Measurements from ENCODE around the gene LPP. TPM values are rescaled to one million over a fixed set of nuclear protein-coding genes. Genes with fewer than 3 reads are reported as not detected.
A peak's percentile ranks its signal among the peaks of the same experiment; 100 is the strongest.

LPP gene
- total and polyA plus RNA-seq, 5 donors = 14.5 to 205 (median 159) TPM

- no peaks in the 10 kb centered on the region for H3K9me3 ChIP-seq (ENCODE audit: control insufficient read depth, low read length)
- 84% methylated on average over 1 of the region's 1 CpG for WGBS
- DNase-seq = no peak
- no peak for ATAC-seq
- no peaks in the 10 kb centered on the region for H3K27me3 ChIP-seq (ENCODE audit: control insufficient read depth, insufficient read depth)
- H3K27ac ChIP-seq (ENCODE audit: low read length) = no peak overlapping the region
- no peaks in the 10 kb centered on the region for H3K4me1 ChIP-seq (ENCODE audit: control insufficient read depth, insufficient read depth, low read length)
- no peak overlapping the region for H3K4me3 ChIP-seq (ENCODE audit: low read length)
- intact Hi-C loops (cut with DNase I) = no loop called here
These were observed 249.4 kb downstream of the LPP start for GRCh38 chr3:188403404-188403803.

- no peak for ATAC-seq
- no peaks in the 10 kb centered on the region for H3K27me3 ChIP-seq (ENCODE audit: control insufficient read depth, insufficient read depth)
- DNase-seq = no peak
- H3K4me3 ChIP-seq (ENCODE audit: low read length) = no peak overlapping the region
- no peak overlapping the region for H3K27ac ChIP-seq (ENCODE audit: low read length)
- intact Hi-C loops (cut with DNase I) = no loop called here
- WGBS = 97% methylated on average over 4 of the region's 4 CpGs
- no peaks in the 10 kb centered on the region for H3K4me1 ChIP-seq (ENCODE audit: control insufficient read depth, insufficient read depth, low read length)
- no peaks in the 10 kb centered on the region for H3K9me3 ChIP-seq (ENCODE audit: control insufficient read depth, low read length)
These were observed 250.2 kb downstream of the LPP start for GRCh38 chr3:188404124-188404523.

DNA sequence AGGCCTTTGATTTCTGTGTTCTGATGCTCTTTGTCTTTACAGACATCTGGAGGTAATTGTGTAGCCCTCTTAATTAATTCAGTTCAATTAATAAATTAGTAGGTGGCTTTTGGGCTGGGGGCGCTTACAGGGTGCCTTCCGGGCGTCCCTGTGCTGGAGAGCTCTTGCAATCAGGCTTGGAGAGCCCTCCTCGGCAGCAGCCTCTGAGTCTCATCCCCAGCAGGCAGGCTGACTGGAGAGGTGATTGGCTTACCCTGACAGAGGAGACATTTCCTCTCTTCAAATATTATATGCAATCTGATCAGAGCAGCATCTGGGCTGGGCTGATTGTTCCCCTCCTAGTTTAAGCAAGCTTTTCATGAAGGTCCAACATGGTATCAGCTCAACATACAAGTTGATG, 250.7 kb downstream of the LPP start:
- no peak overlapping the region for H3K4me3 ChIP-seq (ENCODE audit: low read length)
- intact Hi-C loops (cut with DNase I) = no loop called here
- H3K27me3 ChIP-seq (ENCODE audit: control insufficient read depth, insufficient read depth) = no peaks in the 10 kb centered on the region
- no peak for DNase-seq
- H3K4me1 ChIP-seq (ENCODE audit: control insufficient read depth, insufficient read depth, low read length) = no peaks in the 10 kb centered on the region
- H3K9me3 ChIP-seq (ENCODE audit: control insufficient read depth, low read length) = no peaks in the 10 kb centered on the region
- WGBS = 95% methylated on average over 4 of the region's 4 CpGs
- no peak overlapping the region for H3K27ac ChIP-seq (ENCODE audit: low read length)
- ATAC-seq = no peak

- Histone ChIP-seq H3K9me3 (ENCODE audit: control insufficient read depth, low read length) (no peaks in the 10 kb centered on the region), H3K4me3 (ENCODE audit: low read length) (no peak overlapping the region), H3K27me3 (ENCODE audit: control insufficient read depth, insufficient read depth) (no peaks in the 10 kb centered on the region), H3K4me1 (ENCODE audit: control insufficient read depth, insufficient read depth, low read length) (no peaks in the 10 kb centered on the region), H3K27ac (ENCODE audit: low read length) (no peak overlapping the region)
- DNase-seq (no peak), ATAC-seq (no peak)
- intact Hi-C loops (cut with DNase I) = no loop called here
- 71% methylated on average over 6 of the region's 6 CpGs for WGBS
These were observed 253.4 kb downstream of the LPP start for GRCh38 chr3:188407158-188407880.

- Histone ChIP-seq H3K4me3 (ENCODE audit: low read length) (no peak overlapping the region), H3K4me1 (ENCODE audit: control insufficient read depth, insufficient read depth, low read length) (peaks cover 2% of the 10 kb centered on the region), H3K27ac (ENCODE audit: low read length) (no peak overlapping the region), H3K9me3 (ENCODE audit: control insufficient read depth, low read length) (no peaks in the 10 kb centered on the region), H3K27me3 (ENCODE audit: control insufficient read depth, insufficient read depth) (no peaks in the 10 kb centered on the region)
- ATAC-seq = no peak
- DNase-seq = no peak
- intact Hi-C loops (cut with DNase I) = no loop called here
- 85% methylated on average over 3 of the region's 3 CpGs for WGBS
These were observed 254.9 kb downstream of the LPP start for GRCh38 chr3:188408831-188409230.

DNA sequence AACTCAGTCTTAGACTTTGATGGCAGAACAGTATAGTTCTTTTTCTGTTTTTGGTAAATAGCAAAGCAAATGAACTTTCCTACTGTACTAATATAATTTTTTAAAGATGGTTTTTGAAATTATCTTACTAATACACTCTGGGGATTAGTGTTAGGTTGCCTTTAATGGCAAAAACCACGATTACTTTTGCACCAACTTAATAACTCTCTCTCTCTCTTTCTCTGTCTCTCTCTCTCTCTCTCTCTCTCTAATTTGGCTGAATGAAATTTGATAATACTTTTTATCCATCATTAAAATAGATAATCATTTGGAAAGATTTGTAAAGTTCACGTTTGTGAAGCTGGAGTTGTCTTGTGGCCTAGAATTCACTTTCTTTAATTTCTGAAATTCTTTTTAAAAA, 257.8 kb downstream of the LPP start:
- intact Hi-C loops (cut with DNase I) = no loop called here
- Histone ChIP-seq H3K27me3 (ENCODE audit: control insufficient read depth, insufficient read depth) (no peaks in the 10 kb centered on the region), H3K9me3 (ENCODE audit: control insufficient read depth, low read length) (no peaks in the 10 kb centered on the region), H3K4me3 (ENCODE audit: low read length) (no peak overlapping the region), H3K4me1 (ENCODE audit: control insufficient read depth, insufficient read depth, low read length) (peaks cover 3% of the 10 kb centered on the region), H3K27ac (ENCODE audit: low read length) (no peak overlapping the region)
- ATAC-seq (no peak), DNase-seq (no peak)
- 79% methylated on average over 2 of the region's 2 CpGs for WGBS

DNA sequence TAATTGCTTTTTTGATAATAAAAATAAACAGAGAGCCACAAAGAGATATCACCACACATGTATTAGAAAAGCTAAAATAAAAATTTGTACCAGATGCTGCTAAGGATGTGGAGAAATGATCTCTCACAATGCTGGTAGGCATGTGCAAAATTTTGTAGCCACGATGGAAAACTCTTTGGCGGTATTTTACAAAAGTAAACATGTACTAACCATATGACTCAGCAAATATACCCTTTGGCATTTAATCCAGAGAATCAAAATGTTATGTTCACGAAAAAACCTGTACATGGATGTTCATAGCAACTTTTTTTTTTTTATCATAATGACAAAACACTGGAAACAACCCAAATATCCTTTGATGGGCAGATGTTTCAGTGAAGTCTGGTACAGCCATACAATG, 261.2 kb downstream of the LPP start:
- Histone ChIP-seq H3K27me3 (ENCODE audit: control insufficient read depth, insufficient read depth) (no peaks in the 10 kb centered on the region), H3K9me3 (ENCODE audit: control insufficient read depth, low read length) (no peaks in the 10 kb centered on the region), H3K4me1 (ENCODE audit: control insufficient read depth, insufficient read depth, low read length) (peaks cover 3% of the 10 kb centered on the region), H3K4me3 (ENCODE audit: low read length) (no peak overlapping the region), H3K27ac (ENCODE audit: low read length) (no peak overlapping the region)
- ATAC-seq = no peak
- intact Hi-C loops (cut with DNase I) = no loop called here
- DNase-seq = no peak
- WGBS = 73% methylated on average over 3 of the region's 3 CpGs

DNA sequence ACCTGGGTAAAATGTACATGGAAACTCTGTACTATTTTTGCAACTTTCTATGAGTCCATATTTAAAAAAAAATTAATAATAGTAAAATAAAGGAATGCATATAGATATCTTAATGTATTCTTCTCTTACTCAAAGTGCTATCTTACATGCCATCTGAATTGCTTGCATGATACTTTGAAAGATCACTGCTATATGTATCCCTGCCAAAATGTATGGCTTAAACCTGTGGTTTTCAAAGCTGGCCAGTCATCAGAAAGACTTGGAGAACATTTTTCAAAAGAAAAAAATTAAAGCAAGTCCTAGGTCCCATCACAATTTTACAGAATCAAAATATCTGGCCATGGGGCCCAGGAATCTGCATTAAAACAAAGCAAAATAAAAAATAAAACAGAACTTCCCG, 262.1 kb downstream of the LPP start:
- Histone ChIP-seq H3K4me1 (ENCODE audit: control insufficient read depth, insufficient read depth, low read length) (peaks cover 3% of the 10 kb centered on the region), H3K4me3 (ENCODE audit: low read length) (no peak overlapping the region), H3K27me3 (ENCODE audit: control insufficient read depth, insufficient read depth) (no peaks in the 10 kb centered on the region), H3K9me3 (ENCODE audit: control insufficient read depth, low read length) (no peaks in the 10 kb centered on the region), H3K27ac (ENCODE audit: low read length) (no peak overlapping the region)
- WGBS = 91% methylated on average over 1 of the region's 1 CpG
- no peak for DNase-seq
- no peak for ATAC-seq
- intact Hi-C loops (cut with DNase I) = no loop called here

DNA sequence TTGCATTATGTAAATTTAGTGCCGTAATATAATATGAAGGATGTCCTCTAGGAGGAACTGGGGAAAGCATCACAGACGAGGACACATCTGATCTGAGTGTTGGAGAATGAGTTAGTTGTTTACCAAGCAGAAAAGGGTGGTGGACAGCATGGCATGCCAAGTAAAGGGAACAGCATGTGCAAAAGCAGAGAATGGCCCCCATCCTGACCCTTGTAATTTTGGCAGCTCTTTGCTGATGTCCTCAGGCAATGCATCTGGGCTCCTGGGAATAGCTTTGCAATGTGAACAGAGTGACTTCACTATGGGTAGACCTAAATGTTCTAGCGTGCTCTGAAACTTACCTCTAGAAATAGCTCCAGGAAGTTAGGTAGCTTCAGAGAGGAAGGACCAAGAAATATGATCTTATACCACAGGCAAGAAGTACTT, 263.3 kb downstream of the LPP start:
- no peaks in the 10 kb centered on the region for H3K9me3 ChIP-seq (ENCODE audit: control insufficient read depth, low read length)
- intact Hi-C loops (cut with DNase I) = no loop called here
- WGBS = 82% methylated on average over 3 of the region's 3 CpGs
- ATAC-seq (peak in 1 of 2 donors; percentile 55), DNase-seq (peak in 1 of 3 donors; percentile 30)
- H3K4me1 ChIP-seq (ENCODE audit: control insufficient read depth, insufficient read depth, low read length) = peaks cover 5% of the 10 kb centered on the region
- H3K27me3 ChIP-seq (ENCODE audit: control insufficient read depth, insufficient read depth) = no peaks in the 10 kb centered on the region
- H3K4me3 ChIP-seq (ENCODE audit: low read length) = no peak overlapping the region
- no peak overlapping the region for H3K27ac ChIP-seq (ENCODE audit: low read length)

- no peak overlapping the region for H3K4me3 ChIP-seq (ENCODE audit: low read length)
- ATAC-seq (no peak), DNase-seq (no peak)
- H3K27ac ChIP-seq (ENCODE audit: low read length) = no peak overlapping the region
- no peaks in the 10 kb centered on the region for H3K9me3 ChIP-seq (ENCODE audit: control insufficient read depth, low read length)
- H3K27me3 ChIP-seq (ENCODE audit: control insufficient read depth, insufficient read depth) = no peaks in the 10 kb centered on the region
- intact Hi-C loops (cut with DNase I) = no loop called here
- WGBS = 92% methylated on average over 3 of the region's 3 CpGs
- peaks cover 5% of the 10 kb centered on the region for H3K4me1 ChIP-seq (ENCODE audit: control insufficient read depth, insufficient read depth, low read length)
These were observed 263.8 kb downstream of the LPP start for GRCh38 chr3:188417766-188418165.

DNA sequence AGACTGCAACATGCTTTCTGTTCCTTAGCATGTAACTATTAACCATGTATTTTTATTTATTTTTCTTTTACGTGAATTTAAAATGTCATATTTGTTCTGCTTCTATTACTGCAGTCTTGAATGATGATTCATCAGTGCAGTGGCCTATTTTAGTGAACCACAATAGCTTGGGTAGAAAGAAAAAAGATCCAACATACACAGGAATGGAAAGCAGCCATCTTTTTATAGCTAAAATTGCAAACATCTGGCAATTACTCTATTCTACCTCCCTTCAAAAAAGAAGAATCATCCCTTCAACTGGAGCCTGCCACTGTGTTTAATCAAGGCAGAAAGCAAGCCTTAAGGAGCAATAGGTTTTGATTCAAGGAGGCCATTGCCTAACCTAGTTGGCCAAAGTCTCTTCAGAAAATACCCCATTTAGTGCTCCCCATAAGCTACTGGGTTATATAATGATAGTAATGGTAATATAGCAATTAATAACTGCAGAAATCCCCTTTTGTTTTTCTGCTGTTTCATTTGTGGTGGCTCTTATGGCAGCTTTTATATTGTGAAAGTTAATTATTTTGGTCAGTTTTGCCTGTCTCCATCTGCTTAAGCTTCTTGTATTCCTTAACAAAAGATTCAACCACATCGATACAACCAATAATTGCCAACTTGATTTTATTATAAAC, 267.3 kb downstream of the LPP start:
- DNase-seq = no peak
- Histone ChIP-seq H3K9me3 (ENCODE audit: control insufficient read depth, low read length) (no peaks in the 10 kb centered on the region), H3K4me3 (ENCODE audit: low read length) (no peak overlapping the region), H3K4me1 (ENCODE audit: control insufficient read depth, insufficient read depth, low read length) (peaks cover 2% of the 10 kb centered on the region), H3K27me3 (ENCODE audit: control insufficient read depth, insufficient read depth) (no peaks in the 10 kb centered on the region), H3K27ac (ENCODE audit: low read length) (no peak overlapping the region)
- 70% methylated on average over 2 of the region's 2 CpGs for WGBS
- ATAC-seq = no peak
- intact Hi-C loops (cut with DNase I) = no loop called here
